Liver (tissue), 4 donors: Measurements from ENCODE around the gene MAGEA4. TPM values are rescaled to one million over a fixed set of nuclear protein-coding genes. Genes with fewer than 3 reads are reported as not detected.

Experiments
- polyA plus RNA-seq, 2 donors: library from polyadenylated mRNA; stranded (reverse) in 1 of 2; unstranded in 1 of 2; fragments of 200-250 nt in 1 of 2; fragments of >200 nt in 1 of 2; fragmentation: Nextera tagmentation in 1 of 2; extraction: Ambion mirVana in 1 of 2; gene quantifications; one replicate each; pipeline versions ENCODE4 v1.2.1 to v1.2.3, GENCODE V29; 2013 to 2015
- total RNA-seq, 2 donors: library from RNA; depleted of rRNA; stranded (reverse); fragments of >200 nt; gene quantifications; one replicate each; pipeline ENCODE4 v1.2.3, GENCODE V29; 2014
- donor health status: healthy.
- donor health status: healthy.
- donor health status: healthy.

The MAGEA4 gene
- total and polyA plus RNA-seq, 4 donors, result not detected

Other genes with a start within 250 kb of the MAGEA4 start
- under 1 TPM; under 0.01 to 0.05 TPM for gene PRRG3, start 217.4 kb upstream of the MAGEA4 start, total RNA-seq
- under 1 TPM in 1 of 2 donors, not detected in 1; 0.01 TPM for gene PRRG3, start 217.4 kb upstream of the MAGEA4 start, polyA plus RNA-seq
- not detected for gene FATE1, start 196.9 kb upstream of the MAGEA4 start, total RNA-seq
- gene FATE1, start 196.9 kb upstream of the MAGEA4 start, polyA plus RNA-seq, result not detected
- gene CNGA2, start 178.1 kb upstream of the MAGEA4 start, total RNA-seq, result not detected
- not detected for gene CNGA2, start 178.1 kb upstream of the MAGEA4 start, polyA plus RNA-seq
- gene GABRE, start 61.8 kb downstream of the MAGEA4 start, total RNA-seq, result 1 to 10 TPM in 1 of 2 donors, under 1 TPM in 1; 0.61 to 4.9 TPM
- under 1 TPM; 0.49 to 0.68 TPM for gene GABRE, start 61.8 kb downstream of the MAGEA4 start, polyA plus RNA-seq
- not detected for gene MAGEA10, start 225.7 kb downstream of the MAGEA4 start, total RNA-seq
- gene MAGEA10, start 225.7 kb downstream of the MAGEA4 start, polyA plus RNA-seq, result not detected